Adrenal gland (tissue), 12 donors: Measurements from ENCODE around the gene C5orf22. TPM values are rescaled to one million over a fixed set of nuclear protein-coding genes. Genes with fewer than 3 reads are reported as not detected.

Experiments used
- DNase-seq, 7 donors: peaks; one replicate each; pipeline ENCODE4 v3.0.0-alpha.2; 2019 to 2020
- H3K27ac ChIP-seq, 5 donors: fragments of 200-600 bp; sonication (generic) in 4 of 5; 1 replicate in 3 of 5; 2 replicates in 2 of 5; pipeline versions ENCODE4 v1.5.1 to v1.8.0; 2016 to 2020; ENCODE audit warnings: mild to moderate bottlenecking in 1 of 5
- H3K27me3 ChIP-seq: fragments of 200-600 bp; 2 replicates; pipeline ENCODE4 v1.8.0; 2021
- H3K36me3 ChIP-seq, 2 donors: fragments of 200-600 bp; replicated peaks in 1 of 2; 1 replicate in 1 of 2; 2 replicates in 1 of 2; pipeline versions ENCODE4 v1.5.1 to v1.8.0; 2018 to 2022
- H3K4me1 ChIP-seq, 2 donors: fragments of 200-600 bp; replicated peaks in 1 of 2; 1 replicate in 1 of 2; 2 replicates in 1 of 2; pipeline versions ENCODE4 v1.5.1 to v1.8.0; 2018 to 2021
- H3K4me3 ChIP-seq, 4 donors: fragments of 200-600 bp; sonication (generic) in 3 of 4; one replicate each; pipeline ENCODE4 v1.5.1; 2016 to 2018
- H3K9me3 ChIP-seq, 3 donors: fragments of 200-600 bp; sonication (generic) in 1 of 3; replicated peaks in 1 of 3; 1 replicate in 2 of 3; 2 replicates in 1 of 3; pipeline versions ENCODE4 v1.5.1 to v1.8.0; 2016 to 2021
- POLR2A ChIP-seq, 2 donors: fragments of 450-650 bp; IDR thresholded peaks; one replicate each; pipeline ENCODE4 v1.6.1; 2017; ENCODE audit warnings: antibody characterized with exemption in 2 of 2, mild to moderate bottlenecking in 2 of 2, moderate library complexity in 1 of 2
- WGBS, 4 donors: extraction: QIAGEN DNeasy Blood & Tissue Kit in 2 of 4; methylation state at CpG; one replicate each; pipeline versions ENCODE4 v1.1.5 to v1.1.7; 2013 to 2017; 5-methylcytosine and 5-hydroxymethylcytosine counted together
- intact Hi-C, 2 donors: fragments of 100-400 bp; cut with DNase I; formaldehyde crosslinking; loops; one replicate each; pipeline versions ENCODE4 v1.14.1 to v1.15.0; 2022 to 2023
- polyA plus RNA-seq, 3 donors: library from polyadenylated mRNA; stranded (reverse); fragments of 200-250 nt in 2 of 3; fragments of 350-450 nt in 1 of 3; fragmentation: Illumina TruSeq in 1 of 3; extraction: RNeasy Lipid Tissue Mini Kit (QIAGEN cat#74804) in 1 of 3; gene quantifications; one replicate each; pipeline ENCODE4 v1.2.3, GENCODE V29; 2013 to 2014
- total RNA-seq, 9 donors: library from RNA; depleted of rRNA in 4 of 9; stranded (reverse); fragments of >200 nt in 4 of 9; fragments of 120-200 nt in 1 of 9; fragmentation: NEBNext Ultra II Directional in 1 of 9; extraction: Animal tissue kit (Norgen Biotek cat#: 25700) in 1 of 9; gene quantifications; one replicate each; pipeline versions ENCODE4 v1.1.0 to v1.2.4, GENCODE V29; 2013 to 2023
- TF ChIP-seq, protein P1 (sequence below), 6 experiments: fragments of 450-650 bp in 4 of 6; fragments of 200-600 bp in 2 of 6; sonication (generic) in 1 of 6; IDR thresholded peaks; 1 replicate in 5 of 6; 2 replicates in 1 of 6; pipeline versions ENCODE4 v1.5.1 to v1.8.0; 2016 to 2021; ENCODE audit warnings: antibody characterized with exemption in 6 of 6, mild to moderate bottlenecking in 2 of 6, moderate library complexity in 1 of 6
- donor health status: healthy with polysubstance abuse.
- donor health status: Bipolar disorder and iron deficiency.
- donor health status: DM: yes; HTN: yes; CAD: no.
- donor health status: DM: no; HTN: no; CAD: no.
- donor health status: DM: no; HTN: no; CAD: no.
- donor health status: DM: yes; HTN: yes; CAD: no.

Gene C5orf22
- total and polyA plus RNA-seq, 12 donors, result 3.8 to 24.0 (median 16.9) TPM

DNA sequence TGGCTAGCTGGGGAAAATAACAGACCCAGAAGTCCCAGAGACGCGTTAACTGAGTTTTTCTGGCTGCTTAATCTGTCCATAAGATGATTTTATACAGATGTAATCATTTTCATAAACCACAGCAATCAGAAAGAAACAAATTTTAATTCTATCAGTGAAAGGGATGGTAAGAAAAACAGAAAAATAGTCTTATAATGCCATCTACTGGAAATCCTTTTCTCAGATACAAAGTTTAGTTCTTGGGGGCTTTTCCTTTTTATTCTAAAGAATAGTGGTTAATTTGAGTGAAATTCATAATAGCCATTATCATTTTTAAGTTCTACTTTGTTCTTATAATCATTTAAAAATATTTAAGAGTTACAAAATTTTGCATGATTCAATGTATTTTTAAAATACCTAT, 44.6 kb upstream of the C5orf22 start:
- Histone ChIP-seq H3K27me3 (no peaks in the 10 kb centered on the region), H3K4me3 (no peak overlapping the region), H3K36me3 (peaks cover 0 to 35% of the 10 kb centered on the region in 2 donors), H3K9me3 (no peaks in the 10 kb centered on the region), H3K4me1 (peaks cover 9 to 14% of the 10 kb centered on the region in 2 donors), H3K27ac (no peak overlapping the region)
- 83 to 97% (median 92%) methylated on average over 2 of the region's 2 CpGs for WGBS, 4 donors
- DNase-seq, result no peak
- intact Hi-C loops, result no loop called here
- TF ChIP-seq, protein P1, sequence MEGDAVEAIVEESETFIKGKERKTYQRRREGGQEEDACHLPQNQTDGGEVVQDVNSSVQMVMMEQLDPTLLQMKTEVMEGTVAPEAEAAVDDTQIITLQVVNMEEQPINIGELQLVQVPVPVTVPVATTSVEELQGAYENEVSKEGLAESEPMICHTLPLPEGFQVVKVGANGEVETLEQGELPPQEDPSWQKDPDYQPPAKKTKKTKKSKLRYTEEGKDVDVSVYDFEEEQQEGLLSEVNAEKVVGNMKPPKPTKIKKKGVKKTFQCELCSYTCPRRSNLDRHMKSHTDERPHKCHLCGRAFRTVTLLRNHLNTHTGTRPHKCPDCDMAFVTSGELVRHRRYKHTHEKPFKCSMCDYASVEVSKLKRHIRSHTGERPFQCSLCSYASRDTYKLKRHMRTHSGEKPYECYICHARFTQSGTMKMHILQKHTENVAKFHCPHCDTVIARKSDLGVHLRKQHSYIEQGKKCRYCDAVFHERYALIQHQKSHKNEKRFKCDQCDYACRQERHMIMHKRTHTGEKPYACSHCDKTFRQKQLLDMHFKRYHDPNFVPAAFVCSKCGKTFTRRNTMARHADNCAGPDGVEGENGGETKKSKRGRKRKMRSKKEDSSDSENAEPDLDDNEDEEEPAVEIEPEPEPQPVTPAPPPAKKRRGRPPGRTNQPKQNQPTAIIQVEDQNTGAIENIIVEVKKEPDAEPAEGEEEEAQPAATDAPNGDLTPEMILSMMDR (IDR thresholded peaks at IDR 0.05), result peak in 2 of 6 experiments; percentile 21 to 31
- TF ChIP-seq POLR2A (IDR thresholded peaks at IDR 0.05), result no peak

DNA sequence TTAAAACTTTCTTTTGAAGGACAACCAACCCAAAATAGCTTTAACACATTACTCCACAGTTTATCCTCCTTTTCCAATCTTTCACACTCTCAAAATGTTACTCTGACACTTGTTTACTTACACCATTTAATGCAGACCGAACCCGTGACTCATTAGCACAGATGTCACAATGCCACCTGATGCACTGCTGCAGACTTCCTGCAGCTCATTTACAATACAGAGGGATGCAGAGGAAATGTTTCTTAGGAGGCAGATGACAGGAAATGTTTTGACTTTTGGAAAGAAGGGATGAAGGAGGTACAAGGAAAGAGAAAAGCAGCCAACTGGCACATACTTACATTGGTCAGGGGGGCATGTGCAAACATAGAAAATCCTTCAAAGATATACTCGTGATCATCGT, 39.2 kb upstream of the C5orf22 start:
- WGBS, 4 donors, result 81 to 90% (median 84%) methylated on average over 4 of the region's 4 CpGs
- TF ChIP-seq, protein P1 (IDR thresholded peaks at IDR 0.05), result no peak
- no peak for TF ChIP-seq POLR2A (IDR thresholded peaks at IDR 0.05)
- Histone ChIP-seq H3K4me1 (no peaks in the 10 kb centered on the region), H3K27me3 (no peaks in the 10 kb centered on the region), H3K4me3 (no peak overlapping the region), H3K27ac (no peak overlapping the region), H3K9me3 (no peaks in the 10 kb centered on the region), H3K36me3 (peaks cover 0 to 68% of the 10 kb centered on the region in 2 donors)
- no peak for DNase-seq
- intact Hi-C loops, result no loop called here

DNA sequence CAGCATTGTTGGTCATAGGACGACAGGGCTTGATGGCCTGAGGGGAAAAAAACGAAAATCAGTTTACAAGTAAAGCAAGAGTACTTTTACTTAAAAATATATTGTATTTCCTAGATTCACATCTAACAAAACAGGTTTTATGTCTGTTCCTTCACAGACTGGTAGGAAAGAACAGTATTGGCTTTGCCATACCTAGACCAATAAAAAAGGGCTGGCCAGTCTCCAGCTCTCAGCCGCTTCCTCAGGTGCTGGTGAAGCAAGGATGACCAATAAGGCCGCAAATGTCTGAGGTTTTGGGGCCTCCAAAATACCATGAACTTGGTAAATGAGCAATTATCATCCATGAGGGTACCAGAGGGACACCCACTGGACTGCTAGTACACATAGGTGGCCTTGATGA, 36.8 kb upstream of the C5orf22 start:
- H3K9me3 ChIP-seq, result no peaks in the 10 kb centered on the region
- H3K4me3 ChIP-seq, result no peak overlapping the region
- TF ChIP-seq, protein P1 (IDR thresholded peaks at IDR 0.05), result no peak
- TF ChIP-seq POLR2A (IDR thresholded peaks at IDR 0.05), result no peak
- intact Hi-C loops, result no loop called here
- H3K27me3 ChIP-seq, result no peaks in the 10 kb centered on the region
- 94 to 98% (median 95%) methylated on average over 4 of the region's 4 CpGs for WGBS, 4 donors
- no peaks in the 10 kb centered on the region for H3K4me1 ChIP-seq
- DNase-seq, result no peak
- H3K27ac ChIP-seq, result no peak overlapping the region
- peaks cover 0 to 63% of the 10 kb centered on the region in 2 donors for H3K36me3 ChIP-seq

DNA sequence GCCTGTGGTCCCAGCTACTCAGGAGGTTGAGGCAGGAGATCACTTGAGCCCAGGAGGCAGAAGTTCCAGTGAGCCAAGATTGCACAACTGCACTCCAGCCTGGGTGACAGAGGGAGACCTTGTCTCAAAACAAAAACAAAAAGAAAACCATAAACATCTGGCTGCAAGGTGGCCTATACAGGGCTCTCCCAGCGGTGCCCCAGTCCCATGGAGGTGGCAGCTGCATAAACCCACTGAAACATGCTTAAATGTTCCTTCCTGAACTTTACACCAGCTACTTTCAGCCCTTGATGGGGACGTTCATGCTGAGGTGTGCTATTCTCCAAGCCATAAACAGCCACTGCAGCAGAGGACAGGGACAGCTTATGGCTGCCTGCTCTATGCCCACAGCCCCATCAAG, 35.8 kb upstream of the C5orf22 start:
- H3K9me3 ChIP-seq, result no peaks in the 10 kb centered on the region
- 73 to 95% (median 92%) methylated on average over 2 of the region's 2 CpGs for WGBS, 4 donors
- no peaks in the 10 kb centered on the region for H3K27me3 ChIP-seq
- TF ChIP-seq, protein P1 (IDR thresholded peaks at IDR 0.05), result no peak
- no peak for TF ChIP-seq POLR2A (IDR thresholded peaks at IDR 0.05)
- H3K36me3 ChIP-seq, result peaks cover 0 to 69% of the 10 kb centered on the region in 2 donors
- no peak overlapping the region for H3K4me3 ChIP-seq
- intact Hi-C loops, result no loop called here
- DNase-seq, result no peak
- H3K4me1 ChIP-seq, result no peaks in the 10 kb centered on the region
- H3K27ac ChIP-seq, result no peak overlapping the region
